ENCODE results near the gene HEMGN. TPM values are rescaled to one million over a fixed set of nuclear protein-coding genes. Genes with fewer than 3 reads are reported as not detected.

HEMGN gene
- total and polyA plus RNA-seq, 10 of the 15 experiments (the other 5 are each of a cell fraction or from before 2014, with no cell fraction given) = 0.03 to 0.28 (median 0.09) TPM; not detected in 4

DNA sequence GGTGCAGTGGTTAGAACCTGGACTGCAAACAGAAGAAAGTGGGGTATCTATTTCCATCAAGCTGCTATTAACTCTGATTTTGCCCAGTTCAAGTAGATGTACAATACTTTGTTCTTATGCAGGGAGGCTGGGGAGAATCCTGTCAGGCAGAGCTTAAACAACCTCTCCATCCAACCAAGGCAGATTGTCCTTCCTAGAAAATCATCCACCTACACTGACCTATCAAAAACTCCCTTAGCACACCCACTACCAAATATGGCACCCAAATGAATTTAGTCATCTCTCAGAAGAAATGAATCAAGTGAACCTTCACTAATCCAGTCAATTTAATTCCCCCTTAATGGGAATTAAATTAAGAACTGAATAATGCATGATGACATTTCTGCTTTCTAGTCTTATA is 18.4 kb upstream of the HEMGN start (continued):
- TF ChIP-seq, protein P1, sequence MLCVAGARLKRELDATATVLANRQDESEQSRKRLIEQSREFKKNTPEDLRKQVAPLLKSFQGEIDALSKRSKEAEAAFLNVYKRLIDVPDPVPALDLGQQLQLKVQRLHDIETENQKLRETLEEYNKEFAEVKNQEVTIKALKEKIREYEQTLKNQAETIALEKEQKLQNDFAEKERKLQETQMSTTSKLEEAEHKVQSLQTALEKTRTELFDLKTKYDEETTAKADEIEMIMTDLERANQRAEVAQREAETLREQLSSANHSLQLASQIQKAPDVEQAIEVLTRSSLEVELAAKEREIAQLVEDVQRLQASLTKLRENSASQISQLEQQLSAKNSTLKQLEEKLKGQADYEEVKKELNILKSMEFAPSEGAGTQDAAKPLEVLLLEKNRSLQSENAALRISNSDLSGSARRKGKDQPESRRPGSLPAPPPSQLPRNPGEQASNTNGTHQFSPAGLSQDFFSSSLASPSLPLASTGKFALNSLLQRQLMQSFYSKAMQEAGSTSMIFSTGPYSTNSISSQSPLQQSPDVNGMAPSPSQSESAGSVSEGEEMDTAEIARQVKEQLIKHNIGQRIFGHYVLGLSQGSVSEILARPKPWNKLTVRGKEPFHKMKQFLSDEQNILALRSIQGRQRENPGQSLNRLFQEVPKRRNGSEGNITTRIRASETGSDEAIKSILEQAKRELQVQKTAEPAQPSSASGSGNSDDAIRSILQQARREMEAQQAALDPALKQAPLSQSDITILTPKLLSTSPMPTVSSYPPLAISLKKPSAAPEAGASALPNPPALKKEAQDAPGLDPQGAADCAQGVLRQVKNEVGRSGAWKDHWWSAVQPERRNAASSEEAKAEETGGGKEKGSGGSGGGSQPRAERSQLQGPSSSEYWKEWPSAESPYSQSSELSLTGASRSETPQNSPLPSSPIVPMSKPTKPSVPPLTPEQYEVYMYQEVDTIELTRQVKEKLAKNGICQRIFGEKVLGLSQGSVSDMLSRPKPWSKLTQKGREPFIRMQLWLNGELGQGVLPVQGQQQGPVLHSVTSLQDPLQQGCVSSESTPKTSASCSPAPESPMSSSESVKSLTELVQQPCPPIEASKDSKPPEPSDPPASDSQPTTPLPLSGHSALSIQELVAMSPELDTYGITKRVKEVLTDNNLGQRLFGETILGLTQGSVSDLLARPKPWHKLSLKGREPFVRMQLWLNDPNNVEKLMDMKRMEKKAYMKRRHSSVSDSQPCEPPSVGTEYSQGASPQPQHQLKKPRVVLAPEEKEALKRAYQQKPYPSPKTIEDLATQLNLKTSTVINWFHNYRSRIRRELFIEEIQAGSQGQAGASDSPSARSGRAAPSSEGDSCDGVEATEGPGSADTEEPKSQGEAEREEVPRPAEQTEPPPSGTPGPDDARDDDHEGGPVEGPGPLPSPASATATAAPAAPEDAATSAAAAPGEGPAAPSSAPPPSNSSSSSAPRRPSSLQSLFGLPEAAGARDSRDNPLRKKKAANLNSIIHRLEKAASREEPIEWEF (IDR thresholded peaks at IDR 0.05; ENCODE audit: insufficient replicate concordance, low read depth, low read length) = no peak

- Histone ChIP-seq H3K27ac (ENCODE audit: control insufficient read depth, insufficient read depth) (no peak overlapping the region), H2AFZ (ENCODE audit: control insufficient read depth, low read depth, low read length) (no peak overlapping the region; the same call in 1 of the 2 replicates), H3K9ac (ENCODE audit: control insufficient read depth, insufficient read depth, low read length) (no peak overlapping the region), H3K4me2 (ENCODE audit: control insufficient read depth, insufficient read depth) (no peak overlapping the region), H3K79me2 (ENCODE audit: control insufficient read depth, insufficient read depth, low read length) (no peaks in the 10 kb centered on the region), H4K20me1 (ENCODE audit: control insufficient read depth, insufficient read depth) (no peaks in the 10 kb centered on the region), H3K27me3 (replicated peaks in 1 of 2; ENCODE audit: control insufficient read depth in 2 of 2, insufficient read depth in 2 of 2, low read length in 1 of 2) (no peaks in the 10 kb centered on the region), H3K4me1 (ENCODE audit: control insufficient read depth, insufficient read depth, low read length) (no peaks in the 10 kb centered on the region), H3K36me3 (ENCODE audit: control insufficient read depth in 2 of 2, insufficient read depth in 2 of 2, low read length in 1 of 2) (no peaks in the 10 kb centered on the region), H3K9me3 (replicated peaks; ENCODE audit: control insufficient read depth, insufficient read depth, low read length) (no peaks in the 10 kb centered on the region; the same call in 2 of the 3 replicates), H3K4me3 (no peak overlapping the region)
- FAIRE-seq (peak; percentile 93), DNase-seq (ENCODE audit: low read depth, low spot score) (no peak), ATAC-seq (peak; percentile 97)
- RAD21 ChIA-PET (ENCODE audit: unreplicated experiment) = interaction anchor here (0.7 kb wide), 1 partner anchor 30 kb away, joined by 4 read pairs; no protein-coding TSS in a partner anchor
- intact Hi-C loops (cut with micrococcal nuclease; ENCODE audit: unreplicated experiment) = loop anchor here (1.0 to 2.0 kb wide), 2 partner anchors 31 to 244 kb away; no protein-coding TSS in a partner anchor
- TF ChIP-seq, protein P2, sequence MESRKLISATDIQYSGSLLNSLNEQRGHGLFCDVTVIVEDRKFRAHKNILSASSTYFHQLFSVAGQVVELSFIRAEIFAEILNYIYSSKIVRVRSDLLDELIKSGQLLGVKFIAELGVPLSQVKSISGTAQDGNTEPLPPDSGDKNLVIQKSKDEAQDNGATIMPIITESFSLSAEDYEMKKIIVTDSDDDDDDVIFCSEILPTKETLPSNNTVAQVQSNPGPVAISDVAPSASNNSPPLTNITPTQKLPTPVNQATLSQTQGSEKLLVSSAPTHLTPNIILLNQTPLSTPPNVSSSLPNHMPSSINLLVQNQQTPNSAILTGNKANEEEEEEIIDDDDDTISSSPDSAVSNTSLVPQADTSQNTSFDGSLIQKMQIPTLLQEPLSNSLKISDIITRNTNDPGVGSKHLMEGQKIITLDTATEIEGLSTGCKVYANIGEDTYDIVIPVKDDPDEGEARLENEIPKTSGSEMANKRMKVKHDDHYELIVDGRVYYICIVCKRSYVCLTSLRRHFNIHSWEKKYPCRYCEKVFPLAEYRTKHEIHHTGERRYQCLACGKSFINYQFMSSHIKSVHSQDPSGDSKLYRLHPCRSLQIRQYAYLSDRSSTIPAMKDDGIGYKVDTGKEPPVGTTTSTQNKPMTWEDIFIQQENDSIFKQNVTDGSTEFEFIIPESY (IDR thresholded peaks at IDR 0.05) = no peak
- TF ChIP-seq YY1 (IDR thresholded peaks at IDR 0.05; ENCODE audit: low read depth, low read length) (peak; percentile 34; the same call in 1 of the 2 replicates), SMC3 (IDR thresholded peaks at IDR 0.05; ENCODE audit: borderline replicate concordance, low read length) (peak; percentile 83), RAD21 (IDR thresholded peaks at IDR 0.05; ENCODE audit: insufficient read depth, low read depth, low read length) (peak; percentile 64)
- TF ChIP-seq, protein P3, sequence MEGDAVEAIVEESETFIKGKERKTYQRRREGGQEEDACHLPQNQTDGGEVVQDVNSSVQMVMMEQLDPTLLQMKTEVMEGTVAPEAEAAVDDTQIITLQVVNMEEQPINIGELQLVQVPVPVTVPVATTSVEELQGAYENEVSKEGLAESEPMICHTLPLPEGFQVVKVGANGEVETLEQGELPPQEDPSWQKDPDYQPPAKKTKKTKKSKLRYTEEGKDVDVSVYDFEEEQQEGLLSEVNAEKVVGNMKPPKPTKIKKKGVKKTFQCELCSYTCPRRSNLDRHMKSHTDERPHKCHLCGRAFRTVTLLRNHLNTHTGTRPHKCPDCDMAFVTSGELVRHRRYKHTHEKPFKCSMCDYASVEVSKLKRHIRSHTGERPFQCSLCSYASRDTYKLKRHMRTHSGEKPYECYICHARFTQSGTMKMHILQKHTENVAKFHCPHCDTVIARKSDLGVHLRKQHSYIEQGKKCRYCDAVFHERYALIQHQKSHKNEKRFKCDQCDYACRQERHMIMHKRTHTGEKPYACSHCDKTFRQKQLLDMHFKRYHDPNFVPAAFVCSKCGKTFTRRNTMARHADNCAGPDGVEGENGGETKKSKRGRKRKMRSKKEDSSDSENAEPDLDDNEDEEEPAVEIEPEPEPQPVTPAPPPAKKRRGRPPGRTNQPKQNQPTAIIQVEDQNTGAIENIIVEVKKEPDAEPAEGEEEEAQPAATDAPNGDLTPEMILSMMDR (IDR thresholded peaks at IDR 0.05 in 2 of 3, conservative IDR thresholded peaks at IDR 0.05 in 1 of 3; ENCODE audit: control insufficient read depth in 2 of 3, extremely low read depth in 1 of 3, insufficient read depth in 1 of 3, low read depth in 3 of 3, low read length in 3 of 3) = peak; percentile 75 to 89 (median 76)
- POLR2A ChIA-PET = no interaction called here
- in situ Hi-C loops (cut with MboI) = no loop called here
- BruUV-seq (replicated peaks) = no TSS peak
- CTCF ChIA-PET = interaction anchor here (1.2 to 3.9 kb wide), 6 partner anchors 12 to 109 kb away, joined by 3 to 37 read pairs (median 3); partner anchors contain the start of gene TRMO
- SMC1A ChIA-PET (ENCODE audit: uncharacterized antibody, unreplicated experiment) = interaction anchor here (1.2 to 2.4 kb wide), 4 partner anchors 8 to 31 kb away, joined by 3 to 10 read pairs (median 3); partner anchors contain the start of gene TRMO
Measured at GRCh38 chr9:97954550-97954989, 16.6 kb upstream of the HEMGN start.

Data from GM12878 (cell line).